ENCODE results near the gene ARHGAP9. TPM values are rescaled to one million over a fixed set of nuclear protein-coding genes. Genes with fewer than 3 reads are reported as not detected.

The ARHGAP9 gene
- total RNA-seq, 4 donors from 2014 or later: 16.5 to 220 (median 28.2) TPM

DNA sequence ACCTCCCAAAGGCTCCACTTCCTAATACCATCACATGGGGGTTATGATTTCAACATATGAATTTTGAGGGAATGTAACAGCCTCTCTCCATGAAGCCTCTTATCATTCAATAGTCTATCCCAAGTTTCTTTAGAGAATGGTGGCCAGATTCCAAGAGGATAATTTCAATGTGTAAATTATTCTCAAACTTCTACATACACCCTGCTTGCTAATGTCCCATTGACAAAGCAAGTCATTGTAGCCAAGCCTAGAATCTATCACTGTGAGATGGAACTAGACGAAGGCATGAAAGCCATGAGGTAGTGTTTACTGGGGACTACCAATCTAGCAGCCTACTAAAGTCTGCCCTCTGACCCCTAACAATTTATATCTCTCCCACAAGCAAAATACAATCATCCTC, 41.3 kb downstream of the ARHGAP9 start:
- no peaks in the 10 kb centered on the region for H3K4me1 ChIP-seq
- no peaks in the 10 kb centered on the region for H3K27me3 ChIP-seq
- no peak overlapping the region for H3K27ac ChIP-seq
- H3K4me3 ChIP-seq: no peak overlapping the region
- no peaks in the 10 kb centered on the region for H3K9me3 ChIP-seq
- no peaks in the 10 kb centered on the region for H3K36me3 ChIP-seq
- TF ChIP-seq POLR2A (IDR thresholded peaks at IDR 0.05) (no peak), CTCF (IDR thresholded peaks at IDR 0.05) (no peak)
- DNase-seq: no peak

GRCh38 chr12:57435293-57435692, 44.4 kb downstream of the ARHGAP9 start:
- DNase-seq: no peak
- Histone ChIP-seq H3K27ac (no peak overlapping the region), H3K9me3 (no peaks in the 10 kb centered on the region), H3K4me3 (no peak overlapping the region), H3K4me1 (no peaks in the 10 kb centered on the region), H3K27me3 (no peaks in the 10 kb centered on the region), H3K36me3 (no peaks in the 10 kb centered on the region)
- TF ChIP-seq POLR2A (IDR thresholded peaks at IDR 0.05): no peak
- TF ChIP-seq CTCF (IDR thresholded peaks at IDR 0.05): no peak

GRCh38 chr12:57434517-57435223, 45.0 kb downstream of the ARHGAP9 start, which contains the start of gene INHBC:
INHBC (plus strand) TSS chr12:57434784; CDS start chr12:57434887, 103 bp downstream.
- Histone ChIP-seq H3K36me3 (no peaks in the 10 kb centered on the region), H3K4me1 (peaks cover 0 to 1% (median 0%) of the 10 kb centered on the region in 4 donors), H3K9me3 (no peaks in the 10 kb centered on the region), H3K27ac (no peak within 1 kb of the TSS), H3K4me3 (peak within 1 kb of the TSS in 1 of 4 donors; percentile 29), H3K27me3 (no peaks in the 10 kb centered on the region)
- DNase-seq: peak in 1 of 3 donors; percentile 42
- TF ChIP-seq CTCF (IDR thresholded peaks at IDR 0.05) (no peak), POLR2A (IDR thresholded peaks at IDR 0.05) (no peak)

DNA sequence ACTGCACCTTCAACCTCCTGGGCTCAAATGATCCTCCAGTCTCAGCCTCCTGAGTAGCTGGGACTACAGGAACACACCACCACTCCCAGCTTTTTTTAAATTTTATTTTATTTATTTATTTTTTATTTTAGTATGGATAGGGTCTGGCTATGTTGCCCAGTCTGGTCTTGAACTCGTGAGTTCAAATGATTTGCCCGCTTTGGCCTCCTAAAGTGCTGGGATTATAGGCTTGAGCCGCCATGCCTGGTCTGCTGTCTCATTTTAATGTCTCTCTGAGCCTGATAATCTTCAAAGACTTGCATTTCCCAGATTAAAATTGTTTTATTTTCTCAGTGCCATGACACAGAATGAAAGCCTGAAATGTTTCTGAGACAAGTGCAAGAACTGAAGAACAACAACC, 46.3 kb downstream of the ARHGAP9 start:
- no peak for DNase-seq
- Histone ChIP-seq H3K4me3 (no peak overlapping the region), H3K36me3 (no peaks in the 10 kb centered on the region), H3K27me3 (no peaks in the 10 kb centered on the region), H3K4me1 (peaks cover 0 to 6% (median 0%) of the 10 kb centered on the region in 4 donors), H3K9me3 (no peaks in the 10 kb centered on the region), H3K27ac (no peak overlapping the region)
- no peak for TF ChIP-seq POLR2A (IDR thresholded peaks at IDR 0.05)
- TF ChIP-seq CTCF (IDR thresholded peaks at IDR 0.05): no peak

- Histone ChIP-seq H3K27me3 (no peaks in the 10 kb centered on the region), H3K27ac (peak overlapping the region; percentile 91 to 97 (median 94)), H3K4me3 (peak overlapping the region in 2 of 4 donors; percentile 87 to 92), H3K36me3 (no peaks in the 10 kb centered on the region), H3K4me1 (peaks cover 0 to 6% (median 0%) of the 10 kb centered on the region in 4 donors), H3K9me3 (no peaks in the 10 kb centered on the region)
- DNase-seq: no peak
- no peak for TF ChIP-seq CTCF (IDR thresholded peaks at IDR 0.05)
- no peak for TF ChIP-seq POLR2A (IDR thresholded peaks at IDR 0.05)
These were observed 47.9 kb downstream of the ARHGAP9 start for GRCh38 chr12:57431654-57432188.
